H1 (cell line): Measurements from ENCODE around the gene ITGA3. TPM values are rescaled to one million over a fixed set of nuclear protein-coding genes. Genes with fewer than 3 reads are reported as not detected.

Experiments used
- CTCF ChIP-seq, 3 experiments: IDR thresholded peaks; 1 replicate in 2 of 3; 2 replicates in 1 of 3; pipeline versions ENCODE4 v1.5.1 to v1.6.1; 2011; ENCODE audit warnings: low read length in 3 of 3, mild to moderate bottlenecking in 3 of 3, inconsistent platforms in 2 of 3, low read depth in 1 of 3, moderate library complexity in 1 of 3; ENCODE audit not compliant: insufficient read depth in 1 of 3; ENCODE audit errors: control extremely low read depth in 1 of 3
- HDAC2 ChIP-seq, 2 experiments: fragments of 300-600 bp in 1 of 2; sonication (generic) in 1 of 2; IDR thresholded peaks; 2 replicates each; pipeline ENCODE4 v1.6.1; 2011 to 2012; ENCODE audit warnings: low read depth in 2 of 2, low read length in 2 of 2, mild to moderate bottlenecking in 2 of 2, moderate library complexity in 2 of 2, borderline replicate concordance in 1 of 2, inconsistent platforms in 1 of 2
- SAP30 ChIP-seq: fragments of 300-600 bp; sonication (generic); IDR thresholded peaks from 2 replicates; pipeline ENCODE4 v1.7.1; 2012; ENCODE audit warnings: low read length, moderate library complexity, mild to moderate bottlenecking, inconsistent platforms; ENCODE audit not compliant: insufficient read depth, insufficient replicate concordance
- TAF1 ChIP-seq: IDR thresholded peaks from 2 replicates; pipeline ENCODE4 v1.6.1; 2011; ENCODE audit warnings: mild to moderate bottlenecking, low read depth, low read length
- polyA plus RNA-seq, 7 experiments: library from polyadenylated mRNA; depleted of rRNA in 3 of 7; stranded (reverse) in 5 of 7; unstranded in 2 of 7; fragments of >200 nt in 5 of 7; fragments of 200-250 nt in 2 of 7; gene quantifications; 1 replicate in 5 of 7; 2 replicates in 1 of 7; 4 replicates in 1 of 7; pipeline versions ENCODE4 v1.2.1 to v1.2.3, GENCODE V29; 2011 to 2013; ENCODE audit warnings: missing spikeins in 2 of 7, mixed read lengths in 2 of 7
- total RNA-seq: library from RNA; stranded (reverse); fragmentation: NEBNext Ultra II Directional; extraction: Animal tissue kit (Norgen Biotek cat#: 25700); gene quantifications from 2 replicates; pipeline ENCODE4 v1.2.1, GENCODE V29; 2021
- TF ChIP-seq, protein P1 (sequence below): fragments of 300-600 bp; sonication (generic); IDR thresholded peaks from 2 replicates; pipeline ENCODE4 v1.7.1; 2012; ENCODE audit warnings: low read length, moderate library complexity, mild to moderate bottlenecking, inconsistent platforms; ENCODE audit not compliant: insufficient replicate concordance
- TF ChIP-seq, protein P2 (sequence below): IDR thresholded peaks from 2 replicates; pipeline ENCODE4 v1.6.1; 2011; ENCODE audit warnings: low read length, improper control_type of control experiment

The ITGA3 gene
- total and polyA plus RNA-seq, 2 of the 8 experiments (the other 6 are each of a cell fraction or from before 2014, with no cell fraction given): 24.0 to 24.2 TPM

DNA sequence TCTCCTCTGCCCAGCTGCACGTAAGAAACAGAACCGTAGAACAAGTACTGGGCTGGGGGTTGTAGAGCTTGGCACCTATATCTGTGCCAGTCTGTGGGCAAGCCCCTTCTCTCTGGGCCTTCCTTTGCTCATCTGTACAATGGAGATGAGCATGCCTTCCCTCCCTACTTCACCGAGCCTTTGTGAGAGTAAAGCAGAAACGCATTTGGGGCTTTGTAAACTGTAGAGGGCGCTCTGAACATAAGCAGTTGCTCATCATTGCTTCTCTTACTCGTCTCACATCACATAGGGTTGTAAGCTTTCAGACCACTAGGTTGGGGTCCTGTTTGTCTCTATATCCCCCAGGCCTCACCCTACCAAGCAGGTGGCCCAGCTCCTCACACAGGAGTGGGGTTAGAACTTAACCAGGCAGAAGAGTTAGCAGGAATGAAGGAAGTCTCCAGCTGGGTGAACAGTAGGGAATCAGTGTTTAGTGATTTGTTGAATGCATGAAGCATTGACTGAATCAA is 59.0 kb downstream of the ITGA3 start (continued):
- TF ChIP-seq, protein P1, sequence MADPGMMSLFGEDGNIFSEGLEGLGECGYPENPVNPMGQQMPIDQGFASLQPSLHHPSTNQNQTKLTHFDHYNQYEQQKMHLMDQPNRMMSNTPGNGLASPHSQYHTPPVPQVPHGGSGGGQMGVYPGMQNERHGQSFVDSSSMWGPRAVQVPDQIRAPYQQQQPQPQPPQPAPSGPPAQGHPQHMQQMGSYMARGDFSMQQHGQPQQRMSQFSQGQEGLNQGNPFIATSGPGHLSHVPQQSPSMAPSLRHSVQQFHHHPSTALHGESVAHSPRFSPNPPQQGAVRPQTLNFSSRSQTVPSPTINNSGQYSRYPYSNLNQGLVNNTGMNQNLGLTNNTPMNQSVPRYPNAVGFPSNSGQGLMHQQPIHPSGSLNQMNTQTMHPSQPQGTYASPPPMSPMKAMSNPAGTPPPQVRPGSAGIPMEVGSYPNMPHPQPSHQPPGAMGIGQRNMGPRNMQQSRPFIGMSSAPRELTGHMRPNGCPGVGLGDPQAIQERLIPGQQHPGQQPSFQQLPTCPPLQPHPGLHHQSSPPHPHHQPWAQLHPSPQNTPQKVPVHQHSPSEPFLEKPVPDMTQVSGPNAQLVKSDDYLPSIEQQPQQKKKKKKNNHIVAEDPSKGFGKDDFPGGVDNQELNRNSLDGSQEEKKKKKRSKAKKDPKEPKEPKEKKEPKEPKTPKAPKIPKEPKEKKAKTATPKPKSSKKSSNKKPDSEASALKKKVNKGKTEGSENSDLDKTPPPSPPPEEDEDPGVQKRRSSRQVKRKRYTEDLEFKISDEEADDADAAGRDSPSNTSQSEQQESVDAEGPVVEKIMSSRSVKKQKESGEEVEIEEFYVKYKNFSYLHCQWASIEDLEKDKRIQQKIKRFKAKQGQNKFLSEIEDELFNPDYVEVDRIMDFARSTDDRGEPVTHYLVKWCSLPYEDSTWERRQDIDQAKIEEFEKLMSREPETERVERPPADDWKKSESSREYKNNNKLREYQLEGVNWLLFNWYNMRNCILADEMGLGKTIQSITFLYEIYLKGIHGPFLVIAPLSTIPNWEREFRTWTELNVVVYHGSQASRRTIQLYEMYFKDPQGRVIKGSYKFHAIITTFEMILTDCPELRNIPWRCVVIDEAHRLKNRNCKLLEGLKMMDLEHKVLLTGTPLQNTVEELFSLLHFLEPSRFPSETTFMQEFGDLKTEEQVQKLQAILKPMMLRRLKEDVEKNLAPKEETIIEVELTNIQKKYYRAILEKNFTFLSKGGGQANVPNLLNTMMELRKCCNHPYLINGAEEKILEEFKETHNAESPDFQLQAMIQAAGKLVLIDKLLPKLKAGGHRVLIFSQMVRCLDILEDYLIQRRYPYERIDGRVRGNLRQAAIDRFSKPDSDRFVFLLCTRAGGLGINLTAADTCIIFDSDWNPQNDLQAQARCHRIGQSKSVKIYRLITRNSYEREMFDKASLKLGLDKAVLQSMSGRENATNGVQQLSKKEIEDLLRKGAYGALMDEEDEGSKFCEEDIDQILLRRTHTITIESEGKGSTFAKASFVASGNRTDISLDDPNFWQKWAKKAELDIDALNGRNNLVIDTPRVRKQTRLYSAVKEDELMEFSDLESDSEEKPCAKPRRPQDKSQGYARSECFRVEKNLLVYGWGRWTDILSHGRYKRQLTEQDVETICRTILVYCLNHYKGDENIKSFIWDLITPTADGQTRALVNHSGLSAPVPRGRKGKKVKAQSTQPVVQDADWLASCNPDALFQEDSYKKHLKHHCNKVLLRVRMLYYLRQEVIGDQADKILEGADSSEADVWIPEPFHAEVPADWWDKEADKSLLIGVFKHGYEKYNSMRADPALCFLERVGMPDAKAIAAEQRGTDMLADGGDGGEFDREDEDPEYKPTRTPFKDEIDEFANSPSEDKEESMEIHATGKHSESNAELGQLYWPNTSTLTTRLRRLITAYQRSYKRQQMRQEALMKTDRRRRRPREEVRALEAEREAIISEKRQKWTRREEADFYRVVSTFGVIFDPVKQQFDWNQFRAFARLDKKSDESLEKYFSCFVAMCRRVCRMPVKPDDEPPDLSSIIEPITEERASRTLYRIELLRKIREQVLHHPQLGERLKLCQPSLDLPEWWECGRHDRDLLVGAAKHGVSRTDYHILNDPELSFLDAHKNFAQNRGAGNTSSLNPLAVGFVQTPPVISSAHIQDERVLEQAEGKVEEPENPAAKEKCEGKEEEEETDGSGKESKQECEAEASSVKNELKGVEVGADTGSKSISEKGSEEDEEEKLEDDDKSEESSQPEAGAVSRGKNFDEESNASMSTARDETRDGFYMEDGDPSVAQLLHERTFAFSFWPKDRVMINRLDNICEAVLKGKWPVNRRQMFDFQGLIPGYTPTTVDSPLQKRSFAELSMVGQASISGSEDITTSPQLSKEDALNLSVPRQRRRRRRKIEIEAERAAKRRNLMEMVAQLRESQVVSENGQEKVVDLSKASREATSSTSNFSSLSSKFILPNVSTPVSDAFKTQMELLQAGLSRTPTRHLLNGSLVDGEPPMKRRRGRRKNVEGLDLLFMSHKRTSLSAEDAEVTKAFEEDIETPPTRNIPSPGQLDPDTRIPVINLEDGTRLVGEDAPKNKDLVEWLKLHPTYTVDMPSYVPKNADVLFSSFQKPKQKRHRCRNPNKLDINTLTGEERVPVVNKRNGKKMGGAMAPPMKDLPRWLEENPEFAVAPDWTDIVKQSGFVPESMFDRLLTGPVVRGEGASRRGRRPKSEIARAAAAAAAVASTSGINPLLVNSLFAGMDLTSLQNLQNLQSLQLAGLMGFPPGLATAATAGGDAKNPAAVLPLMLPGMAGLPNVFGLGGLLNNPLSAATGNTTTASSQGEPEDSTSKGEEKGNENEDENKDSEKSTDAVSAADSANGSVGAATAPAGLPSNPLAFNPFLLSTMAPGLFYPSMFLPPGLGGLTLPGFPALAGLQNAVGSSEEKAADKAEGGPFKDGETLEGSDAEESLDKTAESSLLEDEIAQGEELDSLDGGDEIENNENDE: no peak
- TF ChIP-seq HDAC2 (IDR thresholded peaks at IDR 0.05; ENCODE audit: borderline replicate concordance in 1 of 2, low read depth in 2 of 2, low read length in 2 of 2) (peak in 1 of 2 experiments; percentile 66; a peak in 1 of 4 replicates), SAP30 (no peak), TAF1 (0 out of 2 replicates have a peak, but pooled peaks have one; percentile 19), CTCF (IDR thresholded peaks at IDR 0.05; ENCODE audit: control extremely low read depth in 1 of 3, insufficient read depth in 1 of 3, low read depth in 1 of 3, low read length in 3 of 3) (peak in 2 of 3 experiments; percentile 89 to 93; a peak in 3 of 4 replicates)
- TF ChIP-seq, protein P2, sequence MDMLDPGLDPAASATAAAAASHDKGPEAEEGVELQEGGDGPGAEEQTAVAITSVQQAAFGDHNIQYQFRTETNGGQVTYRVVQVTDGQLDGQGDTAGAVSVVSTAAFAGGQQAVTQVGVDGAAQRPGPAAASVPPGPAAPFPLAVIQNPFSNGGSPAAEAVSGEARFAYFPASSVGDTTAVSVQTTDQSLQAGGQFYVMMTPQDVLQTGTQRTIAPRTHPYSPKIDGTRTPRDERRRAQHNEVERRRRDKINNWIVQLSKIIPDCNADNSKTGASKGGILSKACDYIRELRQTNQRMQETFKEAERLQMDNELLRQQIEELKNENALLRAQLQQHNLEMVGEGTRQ: no peak
